NK-92 treated with Interleukin-12 subunit alpha and Interleukin-12 subunit beta, amount 100 ng/mL, for 24 hours (cell line): ENCODE measurements around the gene GSX2.

ENCODE experiments used
- DNase-seq: peaks from one replicate; lab custom pipeline; 2025; lab: John Stamatoyannopoulos, UW

The GSX2 gene

GRCh38 chr4:54077812-54078211 lies 22.2 kb upstream of the GSX2 start:
- no peak for DNase-seq

DNA sequence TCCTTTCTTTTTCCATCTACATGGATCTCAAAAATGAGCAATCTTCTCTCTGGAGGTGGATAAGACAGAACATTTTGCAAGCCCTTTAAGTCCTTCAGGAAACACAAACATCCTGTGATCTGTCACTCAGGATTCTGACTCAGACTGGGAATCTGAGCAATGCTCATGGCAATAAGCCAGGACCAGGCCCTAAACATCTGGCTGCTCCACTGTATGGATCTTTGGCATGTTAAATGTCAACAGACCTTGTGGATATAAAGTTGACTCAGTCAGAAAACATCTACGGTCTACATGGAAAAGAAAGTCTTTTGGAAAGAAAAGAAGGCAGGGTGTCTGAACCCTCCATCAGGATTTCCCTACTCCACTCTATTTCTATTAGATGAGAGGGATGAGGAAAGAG lies 17.8 kb upstream of the GSX2 start:
- DNase-seq: no peak

DNA sequence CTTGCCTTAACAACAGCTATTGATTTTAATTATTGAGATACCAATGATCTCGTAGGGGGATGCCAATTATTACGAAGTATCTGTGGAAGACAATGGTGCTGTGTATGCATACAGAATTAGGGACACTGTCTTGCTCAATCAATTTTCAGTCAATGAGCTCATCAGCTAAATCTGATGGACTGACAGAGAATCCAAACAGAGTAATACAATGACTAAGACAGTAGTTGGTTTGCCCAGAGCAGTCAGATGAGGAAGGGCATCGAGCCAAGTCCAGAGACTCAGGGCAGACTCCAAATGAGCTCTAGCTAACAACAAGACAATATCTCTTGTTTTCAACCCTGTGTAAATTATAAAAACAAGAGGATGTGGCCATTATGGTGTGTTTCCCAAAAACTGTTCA lies 14.7 kb upstream of the GSX2 start:
- DNase-seq: no peak

- no peak for DNase-seq
Observed at GRCh38 chr4:54089875-54090274, 10.1 kb upstream of the GSX2 start.

DNA sequence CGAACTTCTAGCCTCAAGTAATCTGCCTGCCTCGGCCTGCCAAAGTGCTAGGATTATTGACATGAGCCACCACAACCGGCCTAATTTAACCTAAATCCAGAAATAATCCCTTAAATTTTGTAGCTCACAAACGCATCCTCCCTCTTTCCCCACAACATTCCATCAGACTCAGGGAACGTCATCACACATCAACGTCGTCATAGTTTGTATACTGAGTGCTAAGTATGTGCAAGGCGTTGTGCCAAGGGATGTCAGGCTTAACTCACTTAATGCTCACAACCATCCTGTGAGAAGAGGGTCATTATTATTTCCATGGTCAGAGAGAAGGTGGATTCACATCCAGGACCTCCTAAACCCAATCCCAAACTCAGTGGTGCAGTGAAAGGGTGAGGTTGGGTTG lies 9.6 kb upstream of the GSX2 start:
- DNase-seq: no peak

DNA sequence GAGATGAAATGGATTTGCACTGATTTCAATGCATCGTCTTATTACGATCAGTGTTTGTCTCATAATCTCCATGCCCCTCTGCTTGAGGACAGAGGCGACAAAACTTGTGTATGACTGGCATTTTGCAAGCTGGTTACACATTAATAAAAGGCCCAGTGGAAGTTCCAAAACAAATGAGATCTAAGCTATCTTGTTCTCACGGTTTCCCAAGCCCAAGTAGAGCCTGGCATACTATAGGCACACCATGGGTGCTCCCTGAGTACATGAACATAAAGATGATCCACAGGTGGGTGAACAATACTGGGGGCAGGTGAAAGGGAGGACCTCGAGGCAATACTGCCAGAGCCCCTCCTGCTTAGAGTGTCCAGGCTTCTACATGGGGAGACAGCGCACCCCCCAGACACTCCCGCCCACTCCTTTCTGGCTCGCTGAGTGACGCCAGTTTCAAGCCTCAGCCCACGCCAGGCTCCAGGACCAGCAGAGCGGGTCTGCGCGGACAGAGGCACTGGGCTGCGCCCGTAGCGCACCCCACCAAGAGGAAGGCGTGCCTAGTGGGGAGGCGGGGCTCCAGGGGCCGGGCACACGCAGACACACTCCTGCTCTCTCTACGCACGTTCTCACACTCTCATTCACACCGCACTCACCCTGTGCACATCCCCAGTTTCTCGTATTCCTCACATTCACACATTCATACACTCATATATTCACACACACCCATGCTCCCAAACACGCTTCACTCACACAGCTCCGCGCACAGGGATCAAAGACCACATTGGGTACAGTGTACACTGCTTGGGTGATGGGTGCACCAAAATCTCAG lies 8.9 kb upstream of the GSX2 start:
- DNase-seq: no peak

GRCh38 chr4:54091637-54092404 lies 8.1 kb upstream of the GSX2 start:
- DNase-seq: no peak

DNA sequence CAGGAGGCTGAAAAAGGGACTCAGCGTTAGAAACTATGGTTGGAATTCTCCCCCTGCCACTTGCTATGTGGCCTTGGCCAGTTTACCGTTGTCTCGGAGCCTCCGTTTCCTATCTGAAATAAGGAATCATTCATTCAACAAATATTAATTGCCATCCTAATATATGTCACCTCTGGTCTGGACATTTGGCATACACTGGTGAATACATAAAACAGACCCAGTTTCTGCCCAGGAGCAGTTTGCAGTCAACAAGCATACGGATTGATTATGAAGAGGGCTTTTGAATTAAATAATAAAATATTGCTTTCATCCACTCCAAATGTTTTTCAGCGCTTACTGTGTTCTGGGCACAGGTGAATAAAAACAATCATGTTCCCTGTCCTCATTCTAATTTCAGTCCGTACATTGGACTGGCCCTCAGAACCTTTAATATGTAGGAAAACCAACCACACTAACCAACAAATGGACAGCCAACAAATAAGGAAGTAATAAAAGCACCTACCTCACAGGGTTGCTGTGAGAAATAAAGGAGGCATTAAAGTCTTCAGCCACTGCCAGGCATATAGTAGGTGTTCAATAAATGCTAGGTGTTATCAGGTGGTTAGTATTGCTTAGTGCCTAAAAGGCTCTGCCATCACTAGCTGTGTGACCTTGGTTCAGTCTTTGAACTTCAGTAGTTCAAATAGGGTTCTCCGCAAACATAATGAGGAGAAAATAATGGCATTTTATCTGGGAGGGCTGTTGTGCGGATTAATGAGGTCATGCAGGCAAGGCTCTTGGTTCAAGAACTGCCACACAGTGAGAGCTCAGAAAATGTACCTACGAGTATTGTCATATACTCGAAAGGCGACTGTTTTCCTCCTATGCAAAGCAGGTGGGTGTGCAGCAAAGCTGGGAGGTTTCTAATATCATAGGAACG lies 7.3 kb upstream of the GSX2 start:
- no peak for DNase-seq

DNA sequence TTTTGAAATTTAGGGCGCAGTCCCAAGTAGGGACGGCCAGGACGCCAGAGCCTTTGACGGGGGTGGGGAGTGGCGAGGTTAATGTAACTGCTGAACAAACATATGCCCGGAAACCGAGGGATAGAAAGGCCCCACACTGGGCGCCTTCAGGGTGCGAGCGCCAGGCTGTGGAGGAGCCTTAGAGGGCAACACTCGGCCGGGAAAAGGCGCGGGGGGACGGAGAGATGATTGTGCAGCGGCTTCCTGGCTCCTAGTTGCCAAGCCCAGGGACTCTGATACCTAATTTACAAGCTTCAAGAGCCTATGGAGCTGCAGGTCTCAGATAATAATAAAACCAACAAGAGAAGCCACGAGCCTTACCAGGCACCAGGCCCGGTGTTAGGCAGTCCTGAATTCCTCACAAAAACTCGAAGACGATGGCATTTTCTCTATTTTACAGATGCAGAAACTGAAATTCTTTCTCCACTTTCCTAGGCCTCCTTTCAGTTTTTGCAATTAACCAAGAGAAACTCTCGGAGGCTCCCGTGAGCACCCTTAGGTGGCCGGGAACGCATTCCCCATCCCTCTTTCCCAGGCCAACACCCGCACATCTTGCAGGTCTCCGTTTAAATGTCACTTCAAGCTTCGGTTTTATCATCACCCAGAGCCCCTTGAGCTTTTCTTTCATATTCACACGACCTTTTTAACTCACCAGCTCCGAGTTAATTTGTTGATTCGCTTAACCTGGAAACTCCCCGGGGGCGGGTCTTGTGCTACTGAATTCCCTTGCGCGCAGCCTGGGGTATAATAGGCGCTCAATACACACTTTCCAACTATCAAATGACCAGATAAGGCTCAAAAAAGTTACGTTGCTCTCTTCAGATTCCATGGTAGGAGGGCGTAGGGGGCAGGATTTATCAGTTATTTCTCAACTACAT lies 6.4 kb upstream of the GSX2 start:
- DNase-seq: no peak

DNA sequence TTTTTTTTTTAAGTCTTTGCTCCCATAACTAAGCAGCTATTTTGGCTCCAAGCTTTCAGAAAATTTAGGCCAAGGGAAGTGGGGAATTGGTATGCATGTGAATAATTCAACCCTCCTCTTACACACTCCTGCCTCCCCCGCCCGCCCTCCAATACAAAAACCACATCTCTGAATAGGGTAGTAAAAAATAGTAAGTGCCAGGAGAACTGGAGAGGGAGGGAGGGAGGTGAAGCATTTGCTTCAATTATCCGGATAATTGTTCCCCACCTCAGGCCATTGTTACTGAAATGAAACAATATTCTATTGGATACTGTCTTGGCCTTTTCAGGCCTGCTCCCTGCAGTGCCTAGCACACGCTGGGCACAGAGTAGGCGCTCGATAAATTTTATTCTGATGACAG lies 5.5 kb upstream of the GSX2 start:
- DNase-seq: no peak

- no peak for DNase-seq
Observed at GRCh38 chr4:54095110-54095825, 4.7 kb upstream of the GSX2 start.

- DNase-seq: no peak
Observed at GRCh38 chr4:54096295-54096962, 3.5 kb upstream of the GSX2 start.

GRCh38 chr4:54097152-54097551 lies 2.8 kb upstream of the GSX2 start:
- no peak for DNase-seq

DNA sequence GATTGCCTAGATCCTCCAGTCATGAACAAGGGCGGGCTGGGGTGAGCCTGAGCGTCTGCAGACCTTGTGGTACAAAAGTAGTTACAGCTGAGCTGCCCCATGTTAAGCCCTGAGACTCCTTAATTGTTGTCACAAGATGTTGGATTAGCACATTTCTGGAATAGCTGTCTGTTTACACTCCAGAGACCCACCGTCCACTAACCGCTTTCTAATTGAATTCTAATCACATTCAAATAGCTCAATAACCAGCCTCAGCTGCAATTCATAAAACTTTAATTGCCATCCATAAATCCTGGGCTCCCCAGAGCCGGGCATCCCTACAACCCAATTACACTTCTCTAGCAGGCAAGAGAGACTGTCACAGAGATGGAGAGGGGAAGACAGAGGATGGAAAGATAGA lies 1.6 kb upstream of the GSX2 start:
- no peak for DNase-seq

DNA sequence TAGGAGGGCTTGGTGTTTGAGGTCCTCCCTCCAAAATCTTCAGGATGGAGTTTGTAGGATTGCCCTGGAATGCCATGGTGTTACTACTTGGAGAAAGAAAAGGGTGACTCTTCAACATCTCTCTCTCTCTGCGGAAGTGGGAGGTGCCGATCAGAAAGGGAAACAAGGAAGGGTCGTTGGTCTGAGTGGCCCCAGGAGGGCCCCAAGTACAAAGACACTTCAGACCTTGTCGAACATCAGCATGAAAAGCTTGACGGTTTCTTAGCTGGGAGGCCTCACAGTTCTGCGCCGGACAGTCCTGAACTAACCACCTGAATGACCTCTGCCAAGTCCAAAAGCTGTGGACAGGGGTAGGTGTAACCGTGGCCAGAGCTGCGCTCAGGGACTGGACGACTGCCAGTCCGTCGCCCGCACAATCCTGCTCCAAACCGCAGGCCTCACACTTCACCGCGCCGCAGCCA lies 646 bp upstream of the GSX2 start:
- DNase-seq: no peak

GRCh38 chr4:54100595-54101189 lies 729 bp downstream of the GSX2 start:
- no peak for DNase-seq

DNA sequence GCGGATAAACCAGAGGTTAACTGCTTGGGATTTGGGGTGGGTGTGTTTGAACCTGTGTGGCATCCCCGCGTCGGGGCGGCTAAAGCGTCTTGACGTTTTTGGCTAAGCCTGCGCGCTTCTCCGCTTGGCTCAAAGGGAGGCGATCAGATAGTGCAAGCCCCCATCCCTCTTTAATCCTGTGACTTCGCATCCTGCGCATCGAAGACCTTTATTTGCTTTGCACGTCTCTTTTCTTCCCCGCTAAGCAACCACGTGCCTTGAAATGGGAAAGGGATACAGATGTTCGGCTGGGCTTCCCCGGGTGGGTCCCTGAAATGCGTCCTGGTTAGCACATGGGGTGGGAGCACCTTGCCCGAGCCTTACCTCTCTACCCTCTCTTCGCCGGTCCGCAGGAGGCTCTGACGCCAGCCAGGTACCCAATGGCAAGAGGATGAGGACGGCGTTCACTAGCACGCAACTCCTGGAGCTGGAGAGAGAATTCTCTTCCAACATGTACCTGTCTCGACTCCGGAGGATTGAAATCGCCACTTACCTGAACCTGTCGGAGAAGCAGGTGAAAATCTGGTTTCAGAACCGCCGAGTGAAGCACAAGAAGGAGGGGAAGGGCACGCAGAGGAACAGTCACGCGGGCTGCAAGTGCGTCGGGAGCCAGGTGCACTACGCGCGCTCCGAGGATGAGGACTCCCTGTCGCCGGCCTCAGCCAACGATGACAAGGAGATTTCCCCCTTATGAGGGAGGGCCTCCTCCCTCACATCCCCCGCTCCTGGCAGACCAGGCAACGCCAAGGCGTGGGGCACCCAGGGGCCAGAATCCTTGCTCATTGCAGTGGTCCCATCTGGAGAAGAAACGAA lies 1.5 kb downstream of the GSX2 start:
- DNase-seq: no peak

GRCh38 chr4:54102531-54103106 lies 2.7 kb downstream of the GSX2 start:
- DNase-seq: no peak
